SH-SY5Y (cell line): ENCODE measurements around the gene EEF2KMT.

Experiments
- GATA2 ChIP-seq: IDR thresholded peaks from 2 replicates; pipeline ENCODE4 v1.6.1; 2011; ENCODE audit warnings: mild to moderate bottlenecking, low read depth, low read length
- GATA3 ChIP-seq: IDR thresholded peaks from 2 replicates; pipeline ENCODE4 v1.6.1; 2011; ENCODE audit warnings: low read depth, mild to moderate bottlenecking, low read length, moderate library complexity

DNA sequence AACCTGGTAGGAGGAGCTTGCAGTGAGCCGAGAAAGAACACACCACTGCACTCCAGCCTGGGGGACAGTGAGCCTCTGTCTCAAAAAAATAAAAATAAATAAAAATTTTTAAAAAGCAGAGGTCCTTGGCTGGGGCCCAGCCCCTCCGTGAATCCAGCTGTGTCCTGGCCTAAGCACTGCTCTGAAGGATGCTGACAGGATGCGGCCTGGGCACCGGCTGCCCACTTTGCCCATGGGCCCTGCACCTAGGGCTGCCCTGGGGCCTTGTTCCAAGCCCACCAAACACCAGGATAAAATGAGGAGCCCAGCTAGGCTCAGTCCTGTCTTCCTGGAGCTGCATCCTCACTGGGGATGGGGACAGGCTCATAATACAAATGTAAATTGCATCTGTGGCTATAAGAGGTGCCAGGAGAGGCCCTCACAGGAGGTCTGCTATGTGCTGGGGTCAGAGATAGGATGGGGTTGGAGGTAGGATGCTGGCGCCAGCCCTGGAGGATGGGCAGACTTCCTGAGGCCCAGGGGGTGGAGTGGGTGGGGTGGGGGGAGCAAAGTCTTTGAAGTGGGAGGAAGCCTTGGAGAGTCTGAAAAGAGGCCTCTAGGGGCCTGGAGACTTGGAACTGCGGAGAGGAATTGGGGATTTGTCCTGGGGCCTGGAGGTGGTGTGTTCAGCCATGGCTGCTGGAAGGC lies 38.1 kb downstream of the EEF2KMT start:
- no peak for TF ChIP-seq GATA3
- TF ChIP-seq GATA2, result no peak
